Measurements from ENCODE around the gene SF3B2. TPM values are rescaled to one million over a fixed set of nuclear protein-coding genes. Genes with fewer than 3 reads are reported as not detected.
A peak's percentile ranks its signal among the peaks of the same experiment; 100 is the strongest.
"Not testable (repeated sequence)": the region's sequence is repeated elsewhere in the genome, so short reads cannot be mapped to it uniquely, and the experiment has no call there.

Gene SF3B2
- total RNA-seq, 1 donor from 2014 or later, result 201 TPM

DNA sequence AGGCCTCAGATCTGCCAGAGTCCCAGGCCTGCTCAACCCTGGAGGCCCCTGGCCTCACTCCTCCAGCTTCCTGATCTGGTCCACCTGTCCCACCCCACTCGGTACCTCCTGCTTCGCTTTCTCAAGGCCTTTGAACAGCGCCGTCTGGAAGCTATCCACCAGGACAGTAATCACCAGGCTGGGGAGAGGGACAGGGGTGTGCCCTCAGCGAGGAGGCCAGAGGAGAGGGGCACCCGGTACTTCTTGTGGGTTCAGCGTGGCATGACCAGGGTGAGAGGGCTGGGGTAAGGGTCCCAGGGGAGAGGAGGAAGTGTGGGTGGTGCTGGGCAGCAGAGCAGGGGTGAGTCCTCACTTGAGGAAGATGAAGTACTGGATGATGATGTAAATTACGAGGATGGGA is 32.0 kb upstream of the SF3B2 start:
- TF ChIP-seq, protein P1, sequence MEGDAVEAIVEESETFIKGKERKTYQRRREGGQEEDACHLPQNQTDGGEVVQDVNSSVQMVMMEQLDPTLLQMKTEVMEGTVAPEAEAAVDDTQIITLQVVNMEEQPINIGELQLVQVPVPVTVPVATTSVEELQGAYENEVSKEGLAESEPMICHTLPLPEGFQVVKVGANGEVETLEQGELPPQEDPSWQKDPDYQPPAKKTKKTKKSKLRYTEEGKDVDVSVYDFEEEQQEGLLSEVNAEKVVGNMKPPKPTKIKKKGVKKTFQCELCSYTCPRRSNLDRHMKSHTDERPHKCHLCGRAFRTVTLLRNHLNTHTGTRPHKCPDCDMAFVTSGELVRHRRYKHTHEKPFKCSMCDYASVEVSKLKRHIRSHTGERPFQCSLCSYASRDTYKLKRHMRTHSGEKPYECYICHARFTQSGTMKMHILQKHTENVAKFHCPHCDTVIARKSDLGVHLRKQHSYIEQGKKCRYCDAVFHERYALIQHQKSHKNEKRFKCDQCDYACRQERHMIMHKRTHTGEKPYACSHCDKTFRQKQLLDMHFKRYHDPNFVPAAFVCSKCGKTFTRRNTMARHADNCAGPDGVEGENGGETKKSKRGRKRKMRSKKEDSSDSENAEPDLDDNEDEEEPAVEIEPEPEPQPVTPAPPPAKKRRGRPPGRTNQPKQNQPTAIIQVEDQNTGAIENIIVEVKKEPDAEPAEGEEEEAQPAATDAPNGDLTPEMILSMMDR (IDR thresholded peaks at IDR 0.05; ENCODE audit: unreplicated experiment), result no peak
- peaks cover 15% of the 10 kb centered on the region for H3K27me3 Mint-ChIP-seq (ENCODE audit: low read depth)
- no peak overlapping the region for H3K27ac Mint-ChIP-seq
- H3K36me3 Mint-ChIP-seq, result no peaks in the 10 kb centered on the region
- H3K9me3 Mint-ChIP-seq, result no peaks in the 10 kb centered on the region
- peaks cover 4% of the 10 kb centered on the region for H3K4me1 Mint-ChIP-seq
- H3K4me3 Mint-ChIP-seq, result no peak overlapping the region
- DNase-seq (ENCODE audit: low spot score in 2 of 2, unreplicated experiment in 2 of 2), result no peak

DNA sequence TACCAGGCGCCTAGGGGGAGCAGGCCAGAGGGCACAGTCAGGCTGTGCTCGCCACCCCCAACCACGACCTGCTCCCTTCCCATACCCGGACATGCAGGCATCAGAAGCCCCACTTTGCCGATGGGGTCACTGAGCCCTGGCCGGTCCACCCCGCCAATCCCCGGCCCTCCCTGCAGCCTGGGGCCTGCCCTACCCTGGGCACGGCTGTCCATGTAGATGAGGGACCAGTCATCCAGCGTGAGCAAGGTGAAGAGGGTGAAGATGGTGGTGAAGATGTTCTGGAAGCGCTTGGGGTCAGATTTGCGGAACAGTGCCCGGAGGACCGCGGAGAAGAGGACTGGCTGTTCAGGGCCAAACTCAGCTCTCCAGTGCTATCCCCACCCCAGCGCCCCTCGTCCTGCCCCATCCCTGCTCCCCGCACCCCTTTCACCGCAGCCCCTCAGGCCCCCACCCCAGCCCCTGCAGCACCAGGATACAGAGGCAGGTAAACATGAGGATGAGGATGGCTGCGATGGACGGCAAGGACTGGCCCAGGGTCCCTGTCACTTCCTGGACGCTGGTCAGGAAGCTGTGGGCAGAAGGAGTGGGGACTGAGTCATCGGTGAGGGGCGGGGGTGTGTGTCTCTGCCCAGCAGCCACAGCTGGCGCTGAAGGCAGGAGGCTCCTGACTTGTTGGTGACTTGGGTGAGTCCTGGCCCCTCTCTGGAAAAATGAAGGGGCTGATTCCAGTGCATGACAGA is 31.4 kb upstream of the SF3B2 start:
- H3K4me1 Mint-ChIP-seq, result peaks cover 4% of the 10 kb centered on the region
- TF ChIP-seq, protein P1 (IDR thresholded peaks at IDR 0.05; ENCODE audit: unreplicated experiment), result no peak
- no peak for DNase-seq (ENCODE audit: low spot score in 2 of 2, unreplicated experiment in 2 of 2)
- H3K36me3 Mint-ChIP-seq, result no peaks in the 10 kb centered on the region
- H3K9me3 Mint-ChIP-seq, result no peaks in the 10 kb centered on the region
- no peak overlapping the region for H3K27ac Mint-ChIP-seq
- H3K27me3 Mint-ChIP-seq (ENCODE audit: low read depth), result peaks cover 15% of the 10 kb centered on the region
- no peak overlapping the region for H3K4me3 Mint-ChIP-seq

DNA sequence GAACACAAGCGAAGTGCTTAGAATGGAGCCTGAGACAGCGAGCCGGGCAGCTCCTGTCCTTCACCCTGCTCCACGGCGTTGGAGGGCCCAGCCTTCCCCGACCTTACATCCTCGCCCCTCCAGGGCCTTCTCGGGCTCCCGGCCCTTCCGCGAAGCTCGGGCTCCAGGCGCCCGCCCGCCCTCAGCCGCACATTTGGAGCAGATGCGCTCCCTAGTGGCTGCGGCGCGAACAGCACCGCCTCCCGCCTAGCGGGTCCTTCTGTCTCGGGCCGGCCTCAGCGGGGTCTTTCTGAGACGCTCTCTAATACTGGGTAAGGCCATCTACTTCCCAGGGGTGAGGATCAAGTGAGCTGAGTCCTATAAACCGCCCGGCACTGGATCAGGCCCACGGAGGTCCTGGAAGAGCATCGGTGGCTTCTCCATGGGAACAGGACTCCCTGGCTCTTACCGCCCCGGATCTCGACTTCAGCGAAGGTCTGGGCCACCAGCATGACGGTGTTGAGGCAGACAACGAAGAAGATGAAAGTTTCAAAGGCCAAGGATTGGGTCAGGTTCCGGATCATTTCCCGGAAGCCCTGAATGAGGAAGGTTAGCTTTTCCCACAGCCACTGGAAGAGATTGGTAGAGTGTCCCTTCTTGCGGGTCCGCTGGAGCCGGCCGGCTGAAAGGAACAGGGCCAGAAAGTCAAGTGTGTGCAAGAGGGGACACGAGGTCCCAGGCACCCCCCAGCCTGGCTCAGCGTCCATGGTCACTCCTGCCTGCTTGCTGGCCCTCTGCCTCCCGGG is 29.6 kb upstream of the SF3B2 start:
- H3K4me3 Mint-ChIP-seq, result no peak overlapping the region
- no peaks in the 10 kb centered on the region for H3K36me3 Mint-ChIP-seq
- H3K27me3 Mint-ChIP-seq (ENCODE audit: low read depth), result peaks cover 18% of the 10 kb centered on the region
- no peaks in the 10 kb centered on the region for H3K9me3 Mint-ChIP-seq
- TF ChIP-seq, protein P1 (IDR thresholded peaks at IDR 0.05; ENCODE audit: unreplicated experiment), result peak; percentile 94
- DNase-seq (ENCODE audit: low spot score in 2 of 2, unreplicated experiment in 2 of 2), result peak; percentile 56 to 90
- no peak overlapping the region for H3K27ac Mint-ChIP-seq
- H3K4me1 Mint-ChIP-seq, result peaks cover 4% of the 10 kb centered on the region

DNA sequence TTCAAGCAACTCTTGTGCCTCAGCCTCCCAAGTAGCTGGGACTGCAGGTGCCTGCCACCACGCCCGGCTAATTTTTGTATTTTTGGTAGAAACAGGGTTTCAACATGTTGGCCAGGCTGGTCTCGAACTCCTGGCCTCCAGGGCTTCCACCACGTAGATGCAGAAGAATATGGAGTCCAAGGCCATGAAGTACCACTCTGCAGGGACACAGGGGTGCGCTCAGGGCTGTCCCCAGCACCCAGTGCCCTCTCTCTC is 29.1 kb upstream of the SF3B2 start:
- peaks cover 22% of the 10 kb centered on the region for H3K27me3 Mint-ChIP-seq (ENCODE audit: low read depth)
- H3K9me3 Mint-ChIP-seq; DNase-seq (ENCODE audit: low spot score in 2 of 2, unreplicated experiment in 2 of 2); H3K36me3 Mint-ChIP-seq; H3K4me3 Mint-ChIP-seq; H3K27ac Mint-ChIP-seq; H3K4me1 Mint-ChIP-seq: not testable (repeated sequence)

DNA sequence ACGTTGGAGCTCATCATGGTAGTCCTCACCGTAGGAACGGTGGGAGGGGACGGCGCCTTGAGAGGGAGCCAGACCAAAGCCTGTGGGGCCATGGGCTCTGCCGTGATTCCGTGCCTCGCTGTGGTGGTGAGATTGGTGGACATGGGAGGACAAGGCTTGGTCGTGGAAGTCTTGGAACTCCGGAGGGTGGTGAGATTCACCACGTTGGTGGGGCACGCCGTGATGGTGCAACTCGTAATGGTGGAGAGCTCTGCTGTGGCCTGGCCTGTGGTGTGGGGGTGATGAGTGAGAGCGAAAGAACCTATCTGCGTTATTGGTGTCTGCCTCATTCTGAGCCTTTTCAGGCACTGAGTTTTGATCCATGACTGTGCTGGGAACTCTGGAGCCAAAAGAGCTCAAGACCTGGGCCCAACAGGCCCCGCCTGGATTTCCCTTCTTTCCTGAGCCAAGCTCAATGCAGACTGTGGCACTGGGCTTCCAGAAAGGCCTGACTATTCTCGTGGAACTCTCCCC is 26.1 kb upstream of the SF3B2 start, which contains the start of gene CATSPER1:
TSS of gene CATSPER1 (minus strand) at position 463 of the 513 bp plus-strand sequence. CDS start at position 363, 100 bp downstream.
- no peak within 1 kb of the TSS for H3K27ac Mint-ChIP-seq
- no peaks in the 10 kb centered on the region for H3K9me3 Mint-ChIP-seq
- DNase-seq (ENCODE audit: low spot score in 2 of 2, unreplicated experiment in 2 of 2), result no peak
- H3K4me3 Mint-ChIP-seq, result no peak within 1 kb of the TSS
- peaks cover 25% of the 10 kb centered on the region for H3K27me3 Mint-ChIP-seq (ENCODE audit: low read depth)
- TF ChIP-seq, protein P1 (IDR thresholded peaks at IDR 0.05; ENCODE audit: unreplicated experiment), result no peak
- H3K36me3 Mint-ChIP-seq, result no peaks in the 10 kb centered on the region
- peaks cover 4% of the 10 kb centered on the region for H3K4me1 Mint-ChIP-seq
